GM23248 (cell line): ENCODE measurements around the gene FRRS1L.

Source experiments
- EZH2 ChIP-seq: fragments of 200-600 bp; sonication (generic); IDR thresholded peaks from 2 replicates; pipeline ENCODE4 v1.6.1; 2018; ENCODE audit warnings: antibody characterized with exemption, mild to moderate bottlenecking; ENCODE audit not compliant: insufficient read depth, poor library complexity, severe bottlenecking
- EZH2phosphoT487 ChIP-seq: fragments of 200-600 bp; sonication (generic); IDR thresholded peaks from 2 replicates; pipeline ENCODE4 v1.6.1; 2018; ENCODE audit warnings: antibody characterized with exemption, moderate library complexity, mild to moderate bottlenecking, low read depth; ENCODE audit not compliant: insufficient read depth

DNA sequence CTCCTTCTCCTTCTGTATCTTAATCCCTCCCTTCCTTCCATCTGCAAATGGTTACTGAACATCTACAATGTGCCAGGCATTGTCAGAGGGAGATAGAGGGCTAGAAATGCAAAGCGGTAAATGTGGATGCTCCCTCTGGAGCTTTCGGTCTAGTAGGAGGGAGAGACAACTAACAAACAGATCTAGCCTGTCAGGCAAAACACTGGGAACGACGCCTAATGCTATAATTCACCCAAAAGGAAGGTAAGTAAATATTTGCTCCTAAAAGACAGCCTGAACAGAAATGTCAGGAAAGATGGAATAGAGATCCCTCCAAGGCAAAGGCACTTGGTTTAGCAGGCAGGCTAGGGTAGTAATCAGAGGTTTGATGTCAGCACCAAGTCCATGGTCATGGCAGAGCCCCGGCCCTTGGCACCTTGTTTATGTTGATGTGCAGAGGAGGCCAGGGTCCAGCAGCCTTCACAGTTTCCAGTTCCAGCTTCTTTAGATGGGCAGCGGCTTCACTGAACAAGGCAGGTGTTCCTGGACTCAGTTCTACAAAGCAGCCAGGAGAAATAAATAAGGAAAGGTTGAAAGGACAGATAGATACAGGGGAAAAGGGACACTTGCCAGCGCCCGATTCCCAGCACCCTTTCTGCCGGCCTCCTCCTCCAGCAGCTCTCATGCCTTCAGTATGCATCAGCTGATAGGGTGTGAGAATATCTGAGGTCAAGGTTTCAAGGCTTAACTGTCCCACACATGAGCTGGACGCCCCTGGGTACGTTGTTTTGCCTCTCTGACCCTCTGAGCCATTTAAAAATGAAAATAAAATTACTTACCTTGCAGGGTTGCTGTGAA lies 46.5 kb upstream of the FRRS1L start:
- TF ChIP-seq EZH2 (no peak), EZH2phosphoT487 (no peak)
